Measurements from ENCODE around the gene FLT1. TPM values are rescaled to one million over a fixed set of nuclear protein-coding genes. Genes with fewer than 3 reads are reported as not detected.

The FLT1 gene
- total RNA-seq, 4 donors from 2014 or later: 19.3 to 48.6 (median 24.4) TPM

DNA sequence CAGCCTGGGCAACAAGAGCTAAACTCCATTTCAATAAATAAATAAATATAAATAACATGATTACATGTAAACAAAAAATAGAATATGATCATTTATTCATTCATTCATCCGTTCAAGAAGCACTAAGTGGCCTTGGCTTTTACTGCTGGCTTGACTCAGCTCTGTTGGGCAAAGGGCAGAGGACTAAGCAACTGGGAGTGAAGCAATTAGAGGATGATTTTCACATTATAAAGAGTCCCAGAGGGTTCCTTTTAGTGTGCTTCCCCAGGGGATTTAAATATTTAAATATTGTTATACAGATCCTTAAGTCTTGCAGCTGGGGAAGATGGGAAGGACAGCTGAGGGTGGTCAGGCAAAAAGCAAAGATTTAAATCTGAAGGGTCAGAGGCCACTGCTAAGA lies 34.9 kb upstream of the FLT1 start:
- no peaks in the 10 kb centered on the region for H3K36me3 ChIP-seq
- H3K27ac ChIP-seq: no peak overlapping the region
- no peaks in the 10 kb centered on the region for H3K9me3 ChIP-seq
- peaks cover 0 to 29% (median 5%) of the 10 kb centered on the region in 4 donors for H3K4me1 ChIP-seq
- H3K27me3 ChIP-seq: peaks cover 0 to 45% of the 10 kb centered on the region in 2 donors
- no peak for TF ChIP-seq CTCF (IDR thresholded peaks at IDR 0.05)
- DNase-seq (ENCODE audit: low spot score in 2 of 2): no peak
- no peak overlapping the region for H3K4me3 ChIP-seq
- 79 to 87% methylated on average over 1 of the region's 1 CpG for WGBS, 2 donors

DNA sequence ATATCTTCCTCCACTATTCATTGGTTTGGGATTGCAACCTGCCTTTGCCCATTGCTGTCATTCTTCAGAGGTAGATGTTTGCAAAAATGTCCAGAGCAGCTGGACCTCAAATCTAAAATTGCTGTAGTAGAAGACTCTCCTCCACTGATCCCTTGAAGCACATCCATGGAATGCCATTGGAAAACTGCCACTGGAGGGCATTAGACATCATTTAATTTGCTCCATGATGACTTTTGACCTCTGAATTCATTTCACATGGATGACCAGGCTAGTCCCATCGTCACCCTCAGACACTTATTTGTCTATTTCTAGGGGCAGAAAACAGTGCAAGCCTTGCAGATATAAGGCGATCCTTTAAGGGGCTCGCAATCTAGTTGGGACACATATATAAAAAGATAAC lies 33.9 kb upstream of the FLT1 start:
- WGBS, 2 donors: 70 to 77% methylated on average over 3 of the region's 3 CpGs
- DNase-seq (ENCODE audit: low spot score in 2 of 2): no peak

DNA sequence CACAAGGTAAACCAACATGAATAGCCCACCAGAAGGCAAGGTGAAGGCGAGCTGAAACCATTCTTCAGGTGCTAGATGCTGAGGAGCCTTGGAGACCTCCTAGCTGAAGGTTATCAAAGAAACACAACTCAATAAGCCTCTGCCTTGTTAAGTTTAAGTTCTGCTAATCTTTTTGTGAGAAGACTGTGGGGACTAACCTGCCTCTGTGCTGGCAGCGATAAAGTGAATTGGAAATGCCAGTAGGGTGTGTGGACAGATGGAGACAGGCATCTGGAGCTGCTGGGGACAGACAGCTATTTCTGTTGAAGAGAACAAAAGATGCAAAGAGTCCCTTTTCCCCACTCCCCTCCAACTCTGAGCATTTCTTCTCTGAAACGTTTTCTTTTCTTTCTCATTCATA lies 33.5 kb upstream of the FLT1 start:
- H3K36me3 ChIP-seq: no peaks in the 10 kb centered on the region
- peaks cover 0 to 29% (median 5%) of the 10 kb centered on the region in 4 donors for H3K4me1 ChIP-seq
- DNase-seq (ENCODE audit: low spot score in 2 of 2): no peak
- H3K27me3 ChIP-seq: peaks cover 0 to 39% of the 10 kb centered on the region in 2 donors
- no peak overlapping the region for H3K27ac ChIP-seq
- WGBS, 2 donors: 53 to 63% methylated on average over 3 of the region's 3 CpGs
- H3K9me3 ChIP-seq: no peaks in the 10 kb centered on the region
- no peak overlapping the region for H3K4me3 ChIP-seq
- TF ChIP-seq EP300 (IDR thresholded peaks at IDR 0.05) (no peak), POLR2A (IDR thresholded peaks at IDR 0.05) (no peak), CTCF (IDR thresholded peaks at IDR 0.05) (no peak)

More for the DNA sequence above, 33.9 kb upstream of the FLT1 start:
- no peak overlapping the region for H3K4me3 ChIP-seq
- no peak for TF ChIP-seq EP300 (IDR thresholded peaks at IDR 0.05)
- H3K36me3 ChIP-seq: no peaks in the 10 kb centered on the region
- no peaks in the 10 kb centered on the region for H3K9me3 ChIP-seq
- peaks cover 0 to 29% (median 5%) of the 10 kb centered on the region in 4 donors for H3K4me1 ChIP-seq
- peaks cover 0 to 41% of the 10 kb centered on the region in 2 donors for H3K27me3 ChIP-seq
- H3K27ac ChIP-seq: no peak overlapping the region

DNA sequence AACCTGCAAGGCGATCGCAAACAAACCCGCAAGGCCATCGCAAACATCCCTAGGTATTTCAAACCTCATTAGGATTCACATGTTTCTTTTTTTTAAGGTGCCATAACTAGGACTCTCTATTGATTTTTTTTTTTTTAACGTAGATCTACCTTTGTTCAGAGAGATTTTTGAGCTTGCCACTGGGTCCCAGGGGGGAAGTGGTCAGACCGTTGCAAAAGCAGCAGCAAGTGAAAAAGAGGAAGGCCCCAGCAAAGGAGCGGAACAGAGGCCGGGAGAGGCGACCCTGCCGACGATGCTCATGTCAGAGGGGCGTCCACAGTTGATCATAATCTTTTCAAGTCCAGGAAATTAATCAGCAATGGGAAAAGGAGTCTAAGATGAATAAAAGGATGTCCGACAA lies 32.7 kb upstream of the FLT1 start:
- 69 to 77% methylated on average over 13 of the region's 13 CpGs for WGBS, 2 donors

GRCh38 chr13:28526876-28527275 lies 31.9 kb upstream of the FLT1 start:
- no peak for DNase-seq (ENCODE audit: low spot score in 2 of 2)
- no peak overlapping the region for H3K27ac ChIP-seq

More for the DNA sequence above, 32.7 kb upstream of the FLT1 start:
- no peak for TF ChIP-seq CTCF (IDR thresholded peaks at IDR 0.05)
- no peak for TF ChIP-seq EP300 (IDR thresholded peaks at IDR 0.05)
- TF ChIP-seq POLR2A (IDR thresholded peaks at IDR 0.05): no peak
- DNase-seq (ENCODE audit: low spot score in 2 of 2): no peak
- H3K4me1 ChIP-seq: peaks cover 0 to 22% (median 4%) of the 10 kb centered on the region in 4 donors
- peaks cover 0 to 32% of the 10 kb centered on the region in 2 donors for H3K27me3 ChIP-seq
- H3K4me3 ChIP-seq: no peak overlapping the region
- no peak overlapping the region for H3K27ac ChIP-seq
- H3K9me3 ChIP-seq: no peaks in the 10 kb centered on the region
- H3K36me3 ChIP-seq: no peaks in the 10 kb centered on the region

More at GRCh38 chr13:28526876-28527275, 31.9 kb upstream of the FLT1 start:
- Histone ChIP-seq H3K4me1 (peaks cover 0 to 15% (median 4%) of the 10 kb centered on the region in 4 donors), H3K4me3 (no peak overlapping the region), H3K27me3 (peaks cover 0 to 27% of the 10 kb centered on the region in 2 donors), H3K36me3 (no peaks in the 10 kb centered on the region), H3K9me3 (no peaks in the 10 kb centered on the region)
- WGBS, 2 donors: 77 to 85% methylated on average over 10 of the region's 10 CpGs
- TF ChIP-seq EP300 (IDR thresholded peaks at IDR 0.05) (no peak), POLR2A (IDR thresholded peaks at IDR 0.05) (no peak), CTCF (IDR thresholded peaks at IDR 0.05) (no peak)
